Fibroblast of pulmonary artery (primary cell): ENCODE data around the gene FASN.

Experiments
- DNase-seq: peaks from one replicate; pipeline ENCODE4 v3.0.0-alpha.2; 2010; ENCODE audit warnings: low read depth
- H3K4me3 ChIP-seq: replicated peaks from 2 replicates; pipeline ENCODE4 v1.5.1; 2011; ENCODE audit warnings: low read depth, mild to moderate bottlenecking, control low read depth, low read length, moderate library complexity
- CTCF ChIP-seq: IDR thresholded peaks from 2 replicates; pipeline ENCODE4 v1.5.1; 2011; ENCODE audit warnings: mild to moderate bottlenecking, control low read depth, low read length, inconsistent platforms; ENCODE audit errors: missing control alignments

Gene FASN

GRCh38 chr17:82094931-82095776 is 2.9 kb downstream of the FASN start:
- no peak for DNase-seq
- TF ChIP-seq CTCF = no peak
- H3K4me3 ChIP-seq = peak overlapping the region; percentile 72

- no peak overlapping the region for H3K4me3 ChIP-seq
- no peak for TF ChIP-seq CTCF
Measured at GRCh38 chr17:82092995-82093751, 4.9 kb downstream of the FASN start.

GRCh38 chr17:82092628-82092994 is 5.4 kb downstream of the FASN start:
- DNase-seq = no peak
- TF ChIP-seq CTCF = no peak
- H3K4me3 ChIP-seq = no peak overlapping the region

More at GRCh38 chr17:82092995-82093751, 4.9 kb downstream of the FASN start:
- no peak for DNase-seq

- no peak for TF ChIP-seq CTCF
- H3K4me3 ChIP-seq = no peak overlapping the region
- DNase-seq = no peak
Measured at GRCh38 chr17:82092094-82092586, 5.9 kb downstream of the FASN start.

GRCh38 chr17:82091264-82092066 is 6.6 kb downstream of the FASN start:
- no peak for TF ChIP-seq CTCF
- no peak overlapping the region for H3K4me3 ChIP-seq
- DNase-seq = no peak

GRCh38 chr17:82090549-82091263 is 7.3 kb downstream of the FASN start:
- no peak for DNase-seq
- no peak for TF ChIP-seq CTCF
- no peak overlapping the region for H3K4me3 ChIP-seq
